Astrocyte of the spinal cord (primary cell): ENCODE measurements around the gene KRTAP10-2.

Experiments used
- DNase-seq: peaks from one replicate; pipeline ENCODE4 v3.0.0; 2011; ENCODE audit warnings: low read depth, low spot score
- H3K4me3 ChIP-seq: 2 replicates; pipeline ENCODE4 v1.5.1; 2011; ENCODE audit warnings: low read depth, mild to moderate bottlenecking, low read length, moderate library complexity
- in situ Hi-C: cut with HindIII; loops from 2 replicates; pipeline ENCODE4 v1.10.0; 2017; ENCODE audit warnings: low sequenced_read_pairs
- TF ChIP-seq, protein P1 (sequence below): IDR thresholded peaks from 2 replicates; pipeline ENCODE4 v1.5.1; 2012; ENCODE audit warnings: low read depth, mild to moderate bottlenecking, low read length, inconsistent platforms

The KRTAP10-2 gene

GRCh38 chr21:44518686-44519085 is 32.6 kb downstream of the KRTAP10-2 start:
- H3K4me3 ChIP-seq, result no peak overlapping the region
- in situ Hi-C loops, result no loop called here

DNA sequence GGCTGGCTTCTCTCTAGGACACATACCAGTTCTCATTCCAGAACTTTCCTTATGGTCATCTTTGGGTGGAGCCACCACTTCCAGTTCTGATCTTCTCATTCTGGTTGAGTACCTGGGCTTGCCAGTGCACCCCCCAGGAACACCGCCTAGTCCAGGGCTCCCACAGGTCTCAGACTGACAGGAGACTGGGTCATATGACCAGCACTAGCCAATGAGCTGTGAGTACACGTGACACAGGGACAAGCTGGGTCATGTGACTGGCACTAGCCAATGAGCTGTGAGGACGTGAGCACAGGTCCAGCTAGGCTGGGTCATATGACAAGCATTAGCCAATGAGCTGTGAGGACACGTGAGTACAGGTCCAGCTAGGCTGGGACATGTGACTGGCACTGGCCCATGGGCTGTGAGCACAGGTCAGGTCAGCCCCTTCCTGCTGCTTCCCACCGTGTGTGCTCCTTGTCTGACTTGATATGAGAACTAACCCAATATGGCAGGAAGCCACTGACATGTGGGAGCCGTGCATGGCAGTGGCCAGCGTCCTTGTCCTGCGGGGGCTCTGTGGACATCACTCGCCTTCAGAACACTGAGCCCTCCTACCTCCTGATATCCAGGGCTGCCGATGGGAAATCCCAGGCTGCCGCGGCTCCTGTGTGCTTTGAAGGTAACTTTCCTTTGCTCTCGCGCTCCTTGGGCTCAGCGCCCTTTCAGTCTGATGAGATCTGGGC is 34.0 kb downstream of the KRTAP10-2 start:
- in situ Hi-C loops, result no loop called here
- H3K4me3 ChIP-seq, result no peak overlapping the region

More at GRCh38 chr21:44518686-44519085, 32.6 kb downstream of the KRTAP10-2 start:
- DNase-seq, result no peak
- TF ChIP-seq, protein P1, sequence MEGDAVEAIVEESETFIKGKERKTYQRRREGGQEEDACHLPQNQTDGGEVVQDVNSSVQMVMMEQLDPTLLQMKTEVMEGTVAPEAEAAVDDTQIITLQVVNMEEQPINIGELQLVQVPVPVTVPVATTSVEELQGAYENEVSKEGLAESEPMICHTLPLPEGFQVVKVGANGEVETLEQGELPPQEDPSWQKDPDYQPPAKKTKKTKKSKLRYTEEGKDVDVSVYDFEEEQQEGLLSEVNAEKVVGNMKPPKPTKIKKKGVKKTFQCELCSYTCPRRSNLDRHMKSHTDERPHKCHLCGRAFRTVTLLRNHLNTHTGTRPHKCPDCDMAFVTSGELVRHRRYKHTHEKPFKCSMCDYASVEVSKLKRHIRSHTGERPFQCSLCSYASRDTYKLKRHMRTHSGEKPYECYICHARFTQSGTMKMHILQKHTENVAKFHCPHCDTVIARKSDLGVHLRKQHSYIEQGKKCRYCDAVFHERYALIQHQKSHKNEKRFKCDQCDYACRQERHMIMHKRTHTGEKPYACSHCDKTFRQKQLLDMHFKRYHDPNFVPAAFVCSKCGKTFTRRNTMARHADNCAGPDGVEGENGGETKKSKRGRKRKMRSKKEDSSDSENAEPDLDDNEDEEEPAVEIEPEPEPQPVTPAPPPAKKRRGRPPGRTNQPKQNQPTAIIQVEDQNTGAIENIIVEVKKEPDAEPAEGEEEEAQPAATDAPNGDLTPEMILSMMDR, result no peak

DNA sequence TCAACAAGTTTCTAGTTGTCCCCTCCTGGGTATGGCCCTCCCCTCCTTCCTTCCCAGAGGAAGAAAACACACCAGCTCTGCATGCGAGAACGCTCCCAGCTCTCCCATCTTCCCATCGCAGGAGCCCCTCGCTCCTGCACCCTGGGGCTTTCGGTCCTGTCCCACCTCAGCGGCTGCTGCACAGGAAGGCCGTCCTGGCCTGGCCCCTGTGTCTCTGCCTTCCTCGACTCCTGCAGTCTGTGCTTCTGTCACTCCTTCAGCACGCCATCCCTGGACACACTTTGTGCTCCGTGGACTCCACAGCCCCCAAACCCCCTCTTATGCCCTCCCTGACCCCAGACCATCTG is 34.5 kb downstream of the KRTAP10-2 start:
- TF ChIP-seq, protein P1, result no peak
- no peak for DNase-seq
- in situ Hi-C loops, result no loop called here
- H3K4me3 ChIP-seq, result no peak overlapping the region

More for the DNA sequence above, 34.0 kb downstream of the KRTAP10-2 start:
- TF ChIP-seq, protein P1, result no peak
- no peak for DNase-seq

DNA sequence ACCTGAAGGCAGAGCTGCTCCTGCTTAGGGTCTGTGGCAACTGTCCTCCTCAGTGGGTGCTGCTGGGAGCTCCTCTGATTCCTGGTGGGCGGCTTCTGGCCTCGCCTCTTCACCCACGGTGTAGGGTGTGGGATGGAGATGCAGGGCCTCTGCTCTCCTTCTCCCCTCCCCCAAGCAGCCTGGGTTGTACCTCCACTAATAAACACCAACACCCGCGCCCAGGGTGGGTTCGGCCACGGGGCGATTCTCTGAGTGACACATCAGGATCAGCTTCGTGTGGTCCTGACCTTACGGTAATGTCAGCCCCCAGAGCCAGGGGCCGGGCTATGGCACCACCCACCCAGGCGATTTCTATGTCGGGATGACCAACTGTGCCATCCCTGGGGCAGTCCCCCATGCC is 35.0 kb downstream of the KRTAP10-2 start:
- TF ChIP-seq, protein P1, result no peak
- DNase-seq, result no peak
- in situ Hi-C loops, result no loop called here
- no peak overlapping the region for H3K4me3 ChIP-seq

DNA sequence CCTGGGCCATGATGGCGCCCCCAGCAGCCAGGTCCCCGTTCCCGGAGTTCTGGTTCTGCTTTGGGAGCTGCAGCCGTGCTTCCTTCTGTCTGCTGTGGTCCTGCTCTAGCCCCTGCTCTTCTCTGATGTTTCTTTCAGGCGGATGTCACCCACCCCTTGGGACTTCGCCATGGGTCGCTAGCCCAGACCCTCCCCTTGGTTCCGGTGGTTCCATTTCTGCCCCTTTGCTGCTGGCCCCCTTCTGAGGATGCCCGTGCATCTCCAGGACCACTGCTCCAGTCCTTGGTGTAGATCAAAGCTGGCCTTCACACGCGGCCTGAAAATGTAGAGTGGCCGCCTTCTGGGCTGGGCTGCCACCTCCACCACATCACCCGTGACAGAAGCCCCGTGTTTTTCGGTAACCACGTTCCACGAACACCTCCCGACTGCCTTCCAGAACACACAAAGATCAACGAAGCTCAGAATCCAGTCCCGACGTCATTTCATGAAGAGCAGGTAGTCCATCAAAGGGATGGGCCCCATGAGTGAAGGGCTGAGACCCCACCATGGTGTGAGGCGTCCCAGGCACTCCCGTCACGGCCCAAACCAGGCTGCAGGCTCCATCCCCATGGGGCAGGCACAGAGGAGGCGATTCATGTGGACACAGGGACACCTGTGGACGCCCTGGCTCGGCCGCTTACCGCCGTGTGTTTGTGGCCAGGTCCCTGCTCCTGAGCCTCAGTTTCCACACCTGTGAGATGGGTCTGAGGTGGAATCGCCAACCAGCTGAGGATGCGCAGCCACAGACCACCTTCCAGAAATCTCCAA is 35.7 kb downstream of the KRTAP10-2 start:
- no peak overlapping the region for H3K4me3 ChIP-seq
- in situ Hi-C loops, result no loop called here
- TF ChIP-seq, protein P1, result no peak
- no peak for DNase-seq

- H3K4me3 ChIP-seq, result no peak overlapping the region
- no peak for DNase-seq
- in situ Hi-C loops, result no loop called here
- TF ChIP-seq, protein P1, result no peak
Observed at GRCh38 chr21:44514746-44515358, 36.5 kb downstream of the KRTAP10-2 start.
